HFF-Myc (cell line): ENCODE results near the gene AP3S2.
A peak's percentile ranks its signal among the peaks of the same experiment; 100 is the strongest.
"Not testable (repeated sequence)": the region's sequence is repeated elsewhere in the genome, so short reads cannot be mapped to it uniquely, and the experiment has no call there.

Experiments used
- DNase-seq: peaks from one replicate; pipeline ENCODE4 v3.0.0-alpha.2; 2011; ENCODE audit warnings: low read depth; ENCODE audit errors: extremely low read depth
- H3K4me3 ChIP-seq: replicated peaks from 2 replicates; pipeline ENCODE4 v1.5.1; 2011; ENCODE audit warnings: low read depth, mild to moderate bottlenecking, control low read depth, low read length
- CTCF ChIP-seq: IDR thresholded peaks from 2 replicates; pipeline ENCODE4 v1.5.1; 2012; ENCODE audit warnings: mild to moderate bottlenecking, low read depth, low read length, control low read depth; ENCODE audit errors: missing control alignments

Gene AP3S2

GRCh38 chr15:89837134-89837829, 56.5 kb downstream of the AP3S2 start:
- H3K4me3 ChIP-seq, result peak overlapping the region; percentile 30
- no peak for DNase-seq
- TF ChIP-seq CTCF, result no peak

DNA sequence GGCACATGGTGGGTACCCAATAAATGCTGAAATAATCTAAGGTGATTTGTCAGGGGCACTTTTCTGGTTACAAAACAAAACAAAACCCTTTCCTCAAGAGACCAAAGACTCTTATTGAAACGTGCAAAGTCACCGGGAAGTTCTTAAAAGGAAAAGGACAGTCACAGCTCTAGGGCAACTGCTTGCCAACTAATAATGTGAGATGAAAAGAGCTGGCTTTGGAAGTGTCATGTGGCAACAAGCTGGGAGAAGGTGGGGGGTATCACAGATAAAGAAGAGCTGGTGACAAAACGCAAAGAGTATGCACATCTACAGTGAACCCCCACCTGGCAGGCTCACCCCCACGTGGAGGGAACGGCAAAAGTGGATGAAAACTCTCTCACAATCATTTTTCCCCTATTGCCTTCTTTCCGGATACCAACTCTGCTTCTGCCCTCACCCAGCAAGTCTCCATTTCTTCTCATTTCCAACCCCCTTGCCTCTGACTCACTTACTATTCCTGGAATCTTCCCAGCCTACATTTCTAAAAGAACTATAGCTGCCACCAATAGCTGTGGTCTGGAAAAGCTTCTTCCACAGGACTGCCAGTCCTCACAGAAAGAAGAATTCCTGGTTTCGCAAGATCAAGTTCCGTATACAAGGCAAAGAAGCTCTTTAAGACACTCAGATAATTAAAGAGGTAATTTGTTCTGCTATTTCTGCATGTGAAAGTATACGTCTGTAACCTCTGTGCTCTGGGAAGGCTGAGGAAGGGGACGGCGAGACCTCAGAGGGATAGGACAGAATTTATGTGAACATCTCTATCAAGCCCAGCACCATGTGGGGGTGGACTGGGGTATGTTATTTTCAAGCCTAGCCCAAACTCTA, 57.3 kb downstream of the AP3S2 start:
- no peak for DNase-seq
- peak overlapping the region; percentile 30 for H3K4me3 ChIP-seq
- TF ChIP-seq CTCF, result no peak

DNA sequence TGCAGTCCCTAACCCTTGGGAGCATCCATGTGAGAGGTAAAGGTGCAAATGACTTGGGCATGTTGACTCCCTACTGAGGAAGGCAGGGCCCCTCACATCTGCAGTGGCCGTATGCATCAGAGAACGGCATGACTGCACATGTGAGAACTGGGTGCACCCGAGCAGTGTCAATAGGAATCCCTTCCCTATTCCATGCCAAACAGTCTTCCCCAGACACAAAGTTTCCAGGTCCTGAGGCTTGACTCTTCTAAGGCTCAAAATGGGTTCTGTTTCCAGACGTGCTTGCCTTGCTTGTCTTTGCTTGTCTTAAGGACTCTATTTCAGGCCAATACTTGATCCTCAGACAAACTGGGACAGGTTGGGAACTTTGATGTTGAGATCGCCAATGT, 58.6 kb downstream of the AP3S2 start:
- DNase-seq, result no peak
- no peak overlapping the region for H3K4me3 ChIP-seq
- no peak for TF ChIP-seq CTCF

DNA sequence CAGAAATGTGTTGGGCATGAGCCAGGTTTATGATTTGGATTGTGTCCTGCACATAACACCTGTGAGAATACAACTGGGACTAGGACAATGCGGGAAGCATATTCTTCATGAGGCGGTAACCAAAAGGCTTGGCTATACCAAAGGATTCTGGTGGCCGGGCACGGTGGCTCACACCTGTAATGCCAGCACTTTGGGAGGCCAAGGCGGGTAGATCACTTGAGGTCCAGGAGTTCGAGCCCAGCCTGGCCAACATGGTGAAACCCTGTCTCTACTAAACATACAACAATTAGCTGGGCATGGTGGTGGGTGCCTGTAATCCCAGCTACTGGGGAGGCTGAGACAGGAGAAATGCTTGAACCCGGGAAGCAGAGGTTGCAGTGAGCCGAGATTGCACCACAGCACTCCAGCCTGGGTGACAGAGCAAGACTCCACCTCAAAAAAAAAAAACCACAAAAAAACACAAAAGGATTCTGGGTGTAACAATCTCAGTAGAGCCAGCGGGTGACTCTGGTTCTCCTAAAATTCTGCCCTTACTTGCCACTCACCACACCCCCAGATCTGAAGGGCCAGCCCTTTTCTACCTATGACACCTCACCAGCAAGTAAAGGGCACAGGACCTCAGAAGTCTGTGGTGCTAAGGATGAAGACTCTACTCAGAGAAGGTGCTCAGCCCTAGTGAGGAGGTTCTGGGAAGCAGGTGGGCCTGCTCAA, 59.2 kb downstream of the AP3S2 start:
- DNase-seq, H3K4me3 ChIP-seq: not testable (repeated sequence)

DNA sequence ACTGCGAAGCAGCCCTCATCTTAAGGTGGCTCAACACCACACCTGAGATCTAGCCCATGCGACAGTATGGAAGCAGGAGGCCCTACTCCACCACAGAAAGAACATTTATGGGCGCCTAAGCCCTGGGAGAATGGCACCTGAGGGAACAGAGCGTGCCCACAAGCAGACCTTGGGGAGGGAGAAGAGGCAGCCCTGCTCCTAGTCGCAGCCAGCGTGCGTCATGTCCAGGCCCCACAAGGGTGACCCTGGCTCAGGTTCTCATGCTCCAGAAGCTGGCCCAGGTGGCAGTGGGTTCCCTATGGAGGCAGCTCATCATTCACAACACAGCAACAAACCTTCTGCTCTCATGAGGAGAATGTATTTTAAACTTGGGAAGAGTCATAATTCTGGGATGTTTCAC, 59.8 kb downstream of the AP3S2 start:
- no peak for DNase-seq
- no peak overlapping the region for H3K4me3 ChIP-seq
- TF ChIP-seq CTCF, result no peak

DNA sequence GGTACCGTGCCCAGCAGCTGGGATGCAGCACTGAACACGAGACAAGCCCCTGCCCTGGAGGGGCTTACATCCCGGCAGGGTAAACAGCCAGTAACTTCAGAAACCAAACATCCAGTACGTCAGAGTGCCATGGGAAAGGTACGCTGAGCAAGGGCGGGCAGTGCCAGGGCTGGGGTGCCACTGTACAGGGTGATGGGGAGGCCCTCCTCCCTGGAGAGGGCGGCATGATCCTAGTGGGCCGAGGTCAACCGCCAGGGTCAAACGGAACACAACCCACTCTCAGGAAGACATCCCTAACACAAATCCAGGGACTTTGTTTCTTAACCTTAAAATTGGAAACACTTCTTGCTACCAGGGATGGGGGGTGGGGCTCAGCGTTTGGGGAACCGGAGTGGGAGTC, 63.2 kb downstream of the AP3S2 start:
- H3K4me3 ChIP-seq, result no peak overlapping the region
- TF ChIP-seq CTCF, result no peak
- no peak for DNase-seq
